GM12878 (cell line): ENCODE results near the gene DLG2. TPM values are rescaled to one million over a fixed set of nuclear protein-coding genes. Genes with fewer than 3 reads are reported as not detected.

Experiments
- ATAC-seq: fragments of 200-7000 bp; cut with Tn5 transposase; 3 replicates; pipeline ENCODE4 v1.9.1; 2020; ENCODE audit warnings: mild to moderate bottlenecking, moderate library complexity
- BruUV-seq: library from RNA; stranded (reverse); fragments of 400-500 nt; replicated peaks from 2 replicates; lab custom pipeline; 2021; lab: Mats Ljungman, UMichigan
- CTCF ChIA-PET: fragments of 300-600 bp; sonication (Branson Sonifier 250); formaldehyde crosslinking; extraction: SDS; loops from one replicate; lab custom pipeline; 2021; ENCODE audit warnings: inconsistent platforms; lab: Yijun Ruan, JAX
- POLR2A ChIA-PET: fragments of 350-600 bp; formaldehyde crosslinking; extraction: SDS; loops from one replicate; lab custom pipeline; 2021; ENCODE audit warnings: inconsistent platforms; lab: Charles Lee
- RAD21 ChIA-PET: fragments of 300-600 bp; sonication (Branson Sonifier 250); formaldehyde crosslinking; loops from one replicate; lab custom pipeline; 2023; ENCODE audit warnings: antibody characterized with exemption; ENCODE audit not compliant: unreplicated experiment; lab: Charles Lee
- SMC1A ChIA-PET: fragments of 300-600 bp; sonication (Branson Sonifier 250); formaldehyde crosslinking; loops from one replicate; lab custom pipeline; 2023; ENCODE audit not compliant: unreplicated experiment, uncharacterized antibody; lab: Charles Lee
- DNase-seq: peaks from one replicate; pipeline ENCODE4 v3.0.0-alpha.2; 2011; ENCODE audit warnings: low read depth, low spot score
- FAIRE-seq: peaks from 3 replicates; lab custom pipeline; 2011; peaks lifted over from hg19 to GRCh38; lab: Jason Lieb, UNC
- H2AFZ ChIP-seq: 2 replicates; pipeline ENCODE4 v1.6.0; 2011; ENCODE audit warnings: low read depth, low read length, control low read depth; ENCODE audit not compliant: control insufficient read depth
- H3K27ac ChIP-seq: 2 replicates; pipeline ENCODE4 v1.5.1; 2011; ENCODE audit warnings: control low read depth; ENCODE audit not compliant: control insufficient read depth, insufficient read depth
- H3K27me3 ChIP-seq, 2 experiments: replicated peaks in 1 of 2; 2 replicates each; pipeline versions ENCODE4 v1.6.0 to v1.6.1; 2011; ENCODE audit warnings: low read length in 1 of 2; ENCODE audit not compliant: control insufficient read depth in 2 of 2, insufficient read depth in 2 of 2
- H3K36me3 ChIP-seq, 2 experiments: 2 replicates each; pipeline ENCODE4 v1.5.1; 2011; ENCODE audit warnings: low read length in 1 of 2; ENCODE audit not compliant: control insufficient read depth in 2 of 2, insufficient read depth in 2 of 2
- H3K4me1 ChIP-seq: 2 replicates; pipeline ENCODE4 v1.6.1; 2011; ENCODE audit warnings: mild to moderate bottlenecking, low read length, moderate library complexity, mixed read lengths; ENCODE audit not compliant: control insufficient read depth, insufficient read depth
- H3K4me2 ChIP-seq: 2 replicates; pipeline ENCODE4 v1.6.0; 2011; ENCODE audit warnings: control low read depth; ENCODE audit not compliant: control insufficient read depth, insufficient read depth
- H3K4me3 ChIP-seq: fragments of 200-600 bp; sonication (generic); 2 replicates; pipeline ENCODE4 v1.5.1; 2016
- H3K79me2 ChIP-seq: 2 replicates; pipeline ENCODE4 v1.6.0; 2011; ENCODE audit warnings: low read length; ENCODE audit not compliant: control insufficient read depth, insufficient read depth
- H3K9ac ChIP-seq: 2 replicates; pipeline ENCODE4 v1.8.0; 2011; ENCODE audit warnings: low read length, control low read depth, mixed read lengths; ENCODE audit not compliant: control insufficient read depth, insufficient read depth
- H3K9me3 ChIP-seq: replicated peaks from 3 replicates; pipeline ENCODE4 v1.5.1; 2011; ENCODE audit warnings: mild to moderate bottlenecking, low read length; ENCODE audit not compliant: control insufficient read depth, insufficient read depth
- H4K20me1 ChIP-seq: 2 replicates; pipeline ENCODE4 v1.6.0; 2011; ENCODE audit not compliant: control insufficient read depth, insufficient read depth
- BMI1 ChIP-seq: fragments of 450-650 bp; IDR thresholded peaks from 2 replicates; pipeline ENCODE4 v1.6.1; 2016; ENCODE audit warnings: mild to moderate bottlenecking, moderate library complexity, borderline replicate concordance
- CBX3 ChIP-seq: fragments of 200-600 bp; sonication (generic); IDR thresholded peaks from 2 replicates; pipeline ENCODE4 v1.6.1; 2016; ENCODE audit warnings: low read depth, borderline replicate concordance
- HDAC2 ChIP-seq: fragments of 200-600 bp; sonication (generic); IDR thresholded peaks from 2 replicates; pipeline ENCODE4 v1.6.1; 2017
- LARP7 ChIP-seq: fragments of 450-650 bp; IDR thresholded peaks from 2 replicates; pipeline ENCODE4 v1.6.1; 2017; ENCODE audit warnings: mild to moderate bottlenecking
- MYC ChIP-seq: IDR thresholded peaks from 2 replicates; pipeline ENCODE4 v1.6.1; 2011; ENCODE audit warnings: mild to moderate bottlenecking, low read length, moderate library complexity, inconsistent platforms; ENCODE audit not compliant: insufficient read depth, insufficient replicate concordance, insufficient read length, severe bottlenecking
- POU2F2 ChIP-seq: IDR thresholded peaks from 3 replicates; pipeline ENCODE4 v1.6.1; 2011; ENCODE audit warnings: low read depth, mild to moderate bottlenecking, low read length, borderline replicate concordance
- RELB ChIP-seq: fragments of 450-650 bp; IDR thresholded peaks from 2 replicates; pipeline ENCODE4 v1.6.1; 2017; ENCODE audit warnings: low read depth, mild to moderate bottlenecking, moderate library complexity
- SMAD5 ChIP-seq: IDR thresholded peaks from 2 replicates; pipeline ENCODE4 v1.6.1; 2016; ENCODE audit warnings: antibody characterized with exemption, low read depth
- ZNF207 ChIP-seq: fragments of 450-650 bp; IDR thresholded peaks from 2 replicates; pipeline ENCODE4 v1.6.1; 2014; ENCODE audit warnings: antibody characterized with exemption, mild to moderate bottlenecking, borderline replicate concordance
- WGBS: methylation state at CpG from one replicate; pipeline ENCODE4 v1.1.6; 2016; ENCODE audit warnings: low lambda C conversion rate; ENCODE audit not compliant: insufficient replicate concordance, insufficient coverage; ENCODE audit errors: missing lambda C conversion rate; 5-methylcytosine and 5-hydroxymethylcytosine counted together
- in situ Hi-C: fragments of 300-500 bp; cut with MboI; formaldehyde crosslinking; loops from 9 replicates; pipeline ENCODE4 v1.14.3; 2018; ENCODE audit warnings: mixed read lengths
- intact Hi-C: fragments of 100-400 bp; cut with micrococcal nuclease; formaldehyde crosslinking; loops from one replicate; pipeline ENCODE4 v1.14.2; 2022; ENCODE audit not compliant: unreplicated experiment
- polyA plus RNA-seq, 11 experiments: library from polyadenylated mRNA; depleted of rRNA in 4 of 11; unstranded in 6 of 11; stranded (reverse) in 5 of 11; fragments of >200 nt; fragmentation: Nextera tagmentation in 4 of 11; fragmentation: Illumina TruSeq in 1 of 11; extraction: Ambion mirVana in 4 of 11; extraction: Trizol in 1 of 11; gene quantifications; 1 replicate in 1 of 11; 2 replicates in 10 of 11; pipeline versions ENCODE4 v1.2.1 to v1.2.3, GENCODE V29; 2011 to 2016; ENCODE audit warnings: inconsistent platforms in 2 of 11, missing spikeins in 2 of 11, low read depth in 1 of 11
- total RNA-seq, 4 experiments: library from RNA; depleted of rRNA in 3 of 4; stranded (reverse); fragments of >200 nt in 3 of 4; fragmentation: Illumina TruSeq in 1 of 4; extraction: Trizol in 1 of 4; gene quantifications; 2 replicates each; pipeline versions ENCODE4 v1.2.1 to v1.2.3, GENCODE V29; 2013 to 2021

The DLG2 gene
- total and polyA plus RNA-seq, 10 of the 15 experiments (the other 5 are each of a cell fraction or from before 2014, with no cell fraction given), result 0.09 to 0.98 (median 0.35) TPM

GRCh38 chr11:83639995-83640758 is 1987.0 kb downstream of the DLG2 start:
- SMC1A ChIA-PET, result no interaction called here
- H3K4me1 ChIP-seq, result peaks cover 3% of the 10 kb centered on the region; the same call in 1 of the 2 replicates
- intact Hi-C loops, result no loop called here
- H3K9me3 ChIP-seq, result no peaks in the 10 kb centered on the region
- H2AFZ ChIP-seq, result no peak overlapping the region
- H3K9ac ChIP-seq, result no peak overlapping the region
- ATAC-seq, result no peak
- POLR2A ChIA-PET, result no interaction called here
- 57% methylated on average over 5 of the region's 5 CpGs for WGBS
- RAD21 ChIA-PET, result no interaction called here
- TF ChIP-seq MYC, result no peak
- TF ChIP-seq SMAD5, result no peak
- no peak for TF ChIP-seq RELB
- TF ChIP-seq BMI1, result no peak
- TF ChIP-seq CBX3, result no peak
- no peak for TF ChIP-seq ZNF207
- TF ChIP-seq POU2F2, result no peak
- TF ChIP-seq LARP7, result no peak
- no peak for TF ChIP-seq HDAC2
- TF ChIP-seq, all 136 proteins: peak for 0
- no peak overlapping the region for H3K4me2 ChIP-seq
- H3K4me3 ChIP-seq, result no peak overlapping the region
- DNase-seq (no peak), FAIRE-seq (no peak)
- H3K27ac ChIP-seq, result no peak overlapping the region
- no peaks in the 10 kb centered on the region; a peak in 3 of 4 replicates for H3K27me3 ChIP-seq
- CTCF ChIA-PET, result interaction anchor here (0.6 kb wide), 1 partner anchor 8 kb away, joined by 3 read pairs; no protein-coding TSS in a partner anchor
- in situ Hi-C loops, result no loop called here
- H3K36me3 ChIP-seq, result no peaks in the 10 kb centered on the region
- no peaks in the 10 kb centered on the region for H3K79me2 ChIP-seq
- H4K20me1 ChIP-seq, result no peaks in the 10 kb centered on the region
- no TSS peak for BruUV-seq
